HepG2 (cell line): ENCODE measurements around the gene ETFRF1. TPM values are rescaled to one million over a fixed set of nuclear protein-coding genes. Genes with fewer than 3 reads are reported as not detected.

Source experiments
- CREM ChIP-seq, 2 experiments: sonication (generic) in 1 of 2; formaldehyde crosslinking in 1 of 2; IDR thresholded peaks; 2 replicates each; pipeline versions ENCODE4 v1.4.0 to v1.6.1; 2016 to 2020; ENCODE audit warnings: antibody characterized with exemption in 1 of 2, mild to moderate bottlenecking in 1 of 2, missing genetic modification reagents in 1 of 2
- EP300 ChIP-seq, 3 experiments: sonication (generic) in 1 of 3; formaldehyde crosslinking in 1 of 3; IDR thresholded peaks; 2 replicates each; pipeline versions ENCODE4 v1.5.1 to v1.6.1; 2011 to 2020; ENCODE audit warnings: low read depth in 2 of 3, low read length in 2 of 3, borderline replicate concordance in 1 of 3, improper control_type of control experiment in 1 of 3, mild to moderate bottlenecking in 1 of 3, missing genetic modification reagents in 1 of 3, moderate library complexity in 1 of 3
- HNF1B ChIP-seq: sonication (generic); formaldehyde crosslinking; IDR thresholded peaks from 2 replicates; pipeline ENCODE4 v1.5.1; 2020; ENCODE audit warnings: mild to moderate bottlenecking, moderate library complexity, missing genetic modification reagents
- JARID2 ChIP-seq: sonication (generic); formaldehyde crosslinking; IDR thresholded peaks from 2 replicates; pipeline ENCODE4 v1.8.1; 2023; ENCODE audit warnings: missing genetic modification reagents, inconsistent platforms; ENCODE audit not compliant: insufficient replicate concordance
- NFE2 ChIP-seq: sonication (generic); formaldehyde crosslinking; IDR thresholded peaks from 2 replicates; pipeline ENCODE4 v1.4.0; 2020; ENCODE audit warnings: missing genetic modification reagents
- NR2F1 ChIP-seq, 2 experiments: fragments of 450-650 bp in 1 of 2; formaldehyde crosslinking in 1 of 2; IDR thresholded peaks; 2 replicates each; pipeline versions ENCODE4 v1.5.0 to v1.6.1; 2016 to 2020; ENCODE audit warnings: mild to moderate bottlenecking in 1 of 2, missing compliant biosample characterization in 1 of 2, missing genetic modification reagents in 1 of 2, moderate library complexity in 1 of 2
- PREB ChIP-seq: sonication (generic); formaldehyde crosslinking; IDR thresholded peaks from 2 replicates; pipeline ENCODE4 v1.4.0; 2020; ENCODE audit warnings: missing genetic modification reagents
- U2AF1 ChIP-seq: fragments of 200-400 bp; formaldehyde crosslinking; optimal IDR thresholded peaks from 2 replicates; pipeline ENCODE3; 2017; ENCODE audit warnings: mild to moderate bottlenecking, low read depth, low read length
- polyA plus RNA-seq, 8 experiments: library from polyadenylated mRNA; depleted of rRNA in 3 of 8; stranded (reverse) in 7 of 8; unstranded in 1 of 8; fragments of >200 nt; fragmentation: Illumina TruSeq in 4 of 8; extraction: Trizol in 4 of 8; gene quantifications; 2 replicates each; pipeline versions ENCODE4 v1.2.1 to v1.2.3, GENCODE V29; 2011 to 2016; ENCODE audit warnings: low read depth in 4 of 8, missing spikeins in 1 of 8, mixed read lengths in 1 of 8; ENCODE audit not compliant: insufficient read depth in 1 of 8
- total RNA-seq, 5 experiments: library from RNA; depleted of rRNA; stranded (reverse); fragments of >200 nt; fragmentation: Illumina TruSeq; extraction: Trizol; gene quantifications; 2 replicates each; pipeline ENCODE4 v1.2.3, GENCODE V29; 2016; ENCODE audit warnings: low read depth in 1 of 5
- TF ChIP-seq, protein P1 (sequence below): IDR thresholded peaks from 2 replicates; pipeline ENCODE4 v1.6.1; 2016; ENCODE audit warnings: low read depth
- TF ChIP-seq, protein P2 (sequence below): sonication (generic); formaldehyde crosslinking; IDR thresholded peaks from 2 replicates; pipeline ENCODE4 v1.5.1; 2020; ENCODE audit warnings: missing genetic modification reagents, mild to moderate bottlenecking, borderline replicate concordance
- TF ChIP-seq, protein P3 (sequence below): sonication (generic); formaldehyde crosslinking; IDR thresholded peaks from 2 replicates; pipeline ENCODE4 v1.9.0; 2021; ENCODE audit warnings: mild to moderate bottlenecking, missing genetic modification reagents

Gene ETFRF1
- total and polyA plus RNA-seq, 2 of the 13 experiments (the other 11 are each of a cell fraction or from before 2014, with no cell fraction given), result 6.8 to 7.0 TPM

- no peak for TF ChIP-seq CREM (IDR thresholded peaks at IDR 0.05)
- TF ChIP-seq CREM (CRISPR knock-in tag; IDR thresholded peaks at IDR 0.05), result no peak
- TF ChIP-seq, protein P1, sequence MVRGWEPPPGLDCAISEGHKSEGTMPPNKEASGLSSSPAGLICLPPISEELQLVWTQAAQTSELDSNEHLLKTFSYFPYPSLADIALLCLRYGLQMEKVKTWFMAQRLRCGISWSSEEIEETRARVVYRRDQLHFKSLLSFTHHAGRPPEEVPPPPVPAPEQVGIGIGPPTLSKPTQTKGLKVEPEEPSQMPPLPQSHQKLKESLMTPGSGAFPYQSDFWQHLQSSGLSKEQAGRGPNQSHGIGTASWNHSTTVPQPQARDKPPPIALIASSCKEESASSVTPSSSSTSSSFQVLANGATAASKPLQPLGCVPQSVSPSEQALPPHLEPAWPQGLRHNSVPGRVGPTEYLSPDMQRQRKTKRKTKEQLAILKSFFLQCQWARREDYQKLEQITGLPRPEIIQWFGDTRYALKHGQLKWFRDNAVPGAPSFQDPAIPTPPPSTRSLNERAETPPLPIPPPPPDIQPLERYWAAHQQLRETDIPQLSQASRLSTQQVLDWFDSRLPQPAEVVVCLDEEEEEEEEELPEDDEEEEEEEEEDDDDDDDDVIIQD (CRISPR knock-in tag), result peak; percentile 50; the same call in 1 of the 2 replicates
- peak; percentile 34; the same call in 1 of the 2 replicates for TF ChIP-seq HNF1B (CRISPR knock-in tag)
- TF ChIP-seq EP300 (IDR thresholded peaks at IDR 0.05; ENCODE audit: low read depth in 2 of 2, low read length in 2 of 2), result no peak
- no peak for TF ChIP-seq EP300 (CRISPR knock-in tag; IDR thresholded peaks at IDR 0.05; ENCODE audit: borderline replicate concordance)
- no peak for TF ChIP-seq PREB
- TF ChIP-seq NFE2 (CRISPR knock-in tag), result no peak
- TF ChIP-seq, protein P2, sequence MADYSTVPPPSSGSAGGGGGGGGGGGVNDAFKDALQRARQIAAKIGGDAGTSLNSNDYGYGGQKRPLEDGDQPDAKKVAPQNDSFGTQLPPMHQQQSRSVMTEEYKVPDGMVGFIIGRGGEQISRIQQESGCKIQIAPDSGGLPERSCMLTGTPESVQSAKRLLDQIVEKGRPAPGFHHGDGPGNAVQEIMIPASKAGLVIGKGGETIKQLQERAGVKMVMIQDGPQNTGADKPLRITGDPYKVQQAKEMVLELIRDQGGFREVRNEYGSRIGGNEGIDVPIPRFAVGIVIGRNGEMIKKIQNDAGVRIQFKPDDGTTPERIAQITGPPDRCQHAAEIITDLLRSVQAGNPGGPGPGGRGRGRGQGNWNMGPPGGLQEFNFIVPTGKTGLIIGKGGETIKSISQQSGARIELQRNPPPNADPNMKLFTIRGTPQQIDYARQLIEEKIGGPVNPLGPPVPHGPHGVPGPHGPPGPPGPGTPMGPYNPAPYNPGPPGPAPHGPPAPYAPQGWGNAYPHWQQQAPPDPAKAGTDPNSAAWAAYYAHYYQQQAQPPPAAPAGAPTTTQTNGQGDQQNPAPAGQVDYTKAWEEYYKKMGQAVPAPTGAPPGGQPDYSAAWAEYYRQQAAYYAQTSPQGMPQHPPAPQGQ (CRISPR knock-in tag), result no peak
- TF ChIP-seq, protein P3, sequence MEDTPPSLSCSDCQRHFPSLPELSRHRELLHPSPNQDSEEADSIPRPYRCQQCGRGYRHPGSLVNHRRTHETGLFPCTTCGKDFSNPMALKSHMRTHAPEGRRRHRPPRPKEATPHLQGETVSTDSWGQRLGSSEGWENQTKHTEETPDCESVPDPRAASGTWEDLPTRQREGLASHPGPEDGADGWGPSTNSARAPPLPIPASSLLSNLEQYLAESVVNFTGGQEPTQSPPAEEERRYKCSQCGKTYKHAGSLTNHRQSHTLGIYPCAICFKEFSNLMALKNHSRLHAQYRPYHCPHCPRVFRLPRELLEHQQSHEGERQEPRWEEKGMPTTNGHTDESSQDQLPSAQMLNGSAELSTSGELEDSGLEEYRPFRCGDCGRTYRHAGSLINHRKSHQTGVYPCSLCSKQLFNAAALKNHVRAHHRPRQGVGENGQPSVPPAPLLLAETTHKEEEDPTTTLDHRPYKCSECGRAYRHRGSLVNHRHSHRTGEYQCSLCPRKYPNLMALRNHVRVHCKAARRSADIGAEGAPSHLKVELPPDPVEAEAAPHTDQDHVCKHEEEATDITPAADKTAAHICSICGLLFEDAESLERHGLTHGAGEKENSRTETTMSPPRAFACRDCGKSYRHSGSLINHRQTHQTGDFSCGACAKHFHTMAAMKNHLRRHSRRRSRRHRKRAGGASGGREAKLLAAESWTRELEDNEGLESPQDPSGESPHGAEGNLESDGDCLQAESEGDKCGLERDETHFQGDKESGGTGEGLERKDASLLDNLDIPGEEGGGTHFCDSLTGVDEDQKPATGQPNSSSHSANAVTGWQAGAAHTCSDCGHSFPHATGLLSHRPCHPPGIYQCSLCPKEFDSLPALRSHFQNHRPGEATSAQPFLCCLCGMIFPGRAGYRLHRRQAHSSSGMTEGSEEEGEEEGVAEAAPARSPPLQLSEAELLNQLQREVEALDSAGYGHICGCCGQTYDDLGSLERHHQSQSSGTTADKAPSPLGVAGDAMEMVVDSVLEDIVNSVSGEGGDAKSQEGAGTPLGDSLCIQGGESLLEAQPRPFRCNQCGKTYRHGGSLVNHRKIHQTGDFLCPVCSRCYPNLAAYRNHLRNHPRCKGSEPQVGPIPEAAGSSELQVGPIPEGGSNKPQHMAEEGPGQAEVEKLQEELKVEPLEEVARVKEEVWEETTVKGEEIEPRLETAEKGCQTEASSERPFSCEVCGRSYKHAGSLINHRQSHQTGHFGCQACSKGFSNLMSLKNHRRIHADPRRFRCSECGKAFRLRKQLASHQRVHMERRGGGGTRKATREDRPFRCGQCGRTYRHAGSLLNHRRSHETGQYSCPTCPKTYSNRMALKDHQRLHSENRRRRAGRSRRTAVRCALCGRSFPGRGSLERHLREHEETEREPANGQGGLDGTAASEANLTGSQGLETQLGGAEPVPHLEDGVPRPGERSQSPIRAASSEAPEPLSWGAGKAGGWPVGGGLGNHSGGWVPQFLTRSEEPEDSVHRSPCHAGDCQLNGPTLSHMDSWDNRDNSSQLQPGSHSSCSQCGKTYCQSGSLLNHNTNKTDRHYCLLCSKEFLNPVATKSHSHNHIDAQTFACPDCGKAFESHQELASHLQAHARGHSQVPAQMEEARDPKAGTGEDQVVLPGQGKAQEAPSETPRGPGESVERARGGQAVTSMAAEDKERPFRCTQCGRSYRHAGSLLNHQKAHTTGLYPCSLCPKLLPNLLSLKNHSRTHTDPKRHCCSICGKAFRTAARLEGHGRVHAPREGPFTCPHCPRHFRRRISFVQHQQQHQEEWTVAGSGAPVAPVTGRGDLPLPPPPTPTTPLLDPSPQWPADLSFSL, result no peak
- TF ChIP-seq JARID2 (CRISPR knock-in tag), result no peak
- TF ChIP-seq U2AF1, result no peak
- TF ChIP-seq NR2F1 (CRISPR knock-in tag; IDR thresholded peaks at IDR 0.05), result 0 out of 4 replicates have a peak, but pooled peaks of 1 of the 2 experiments have one; percentile 22
Observed at GRCh38 chr12:25250744-25251730, 56.0 kb downstream of the ETFRF1 start, which contains the start of gene KRAS (continued).
